Ureter (tissue), 1 donor: ENCODE data around the gene GTPBP8. TPM values are rescaled to one million over a fixed set of nuclear protein-coding genes. Genes with fewer than 3 reads are reported as not detected.
A peak's percentile ranks its signal among the peaks of the same experiment; 100 is the strongest.

Experiments
- DNase-seq: peaks from one replicate; pipeline ENCODE4 v3.0.0-alpha.2; 2020; ENCODE audit warnings: low spot score
- total RNA-seq: library from RNA; stranded (reverse); gene quantifications from one replicate; pipeline ENCODE4 v1.2.4, GENCODE V29; 2023
- donor health status: DM: yes; HTN: yes; CAD: no.

The GTPBP8 gene
- 12.4 TPM for total RNA-seq

DNA sequence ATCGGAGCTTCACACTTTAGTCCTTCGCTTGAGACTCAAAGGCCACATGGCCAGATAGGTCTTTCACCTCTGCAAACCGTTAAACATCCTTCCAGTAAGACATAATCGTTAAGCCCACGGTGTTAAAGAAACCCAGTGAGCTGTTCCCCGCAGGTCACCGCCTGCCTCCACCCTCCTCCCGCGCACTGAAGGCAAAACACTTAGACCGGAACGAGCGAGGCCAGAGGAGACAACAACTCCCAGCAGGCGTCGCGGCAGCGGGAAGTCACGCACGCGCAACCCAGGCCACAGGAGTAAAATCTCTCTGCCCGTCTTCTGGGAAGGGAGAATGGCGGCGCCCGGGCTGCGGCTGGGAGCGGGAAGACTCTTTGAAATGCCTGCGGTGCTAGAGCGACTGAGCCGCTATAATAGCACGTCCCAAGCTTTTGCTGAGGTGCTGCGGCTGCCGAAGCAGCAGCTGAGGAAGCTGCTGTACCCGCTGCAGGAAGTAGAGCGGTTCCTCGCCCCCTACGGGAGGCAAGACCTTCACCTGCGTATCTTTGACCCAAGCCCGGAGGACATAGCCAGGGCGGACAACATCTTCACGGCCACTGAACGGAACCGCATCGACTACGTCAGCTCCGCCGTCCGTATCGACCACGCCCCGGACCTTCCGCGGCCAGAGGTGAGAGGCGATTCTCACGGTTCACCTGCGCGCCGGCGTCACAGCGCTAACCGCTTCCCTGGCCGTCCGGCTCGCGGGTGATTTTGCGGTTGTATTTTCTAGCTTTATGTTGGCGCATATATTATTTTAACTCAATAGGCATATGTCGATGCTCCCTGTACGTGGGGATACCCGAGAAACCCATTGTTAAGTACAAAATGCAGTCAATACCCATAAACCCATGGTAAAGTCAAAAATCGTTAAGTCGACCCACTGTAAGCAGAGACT is at the start of gene GTPBP8:
Gene GTPBP8, plus strand, starts transcription at position 313 of the 931 bp plus-strand sequence. Its CDS starts 16 bp downstream, at position 329.
- DNase-seq = peak; percentile 93

GRCh38 chr3:112948346-112948838 is 42.4 kb upstream of the GTPBP8 start:
- DNase-seq = no peak

DNA sequence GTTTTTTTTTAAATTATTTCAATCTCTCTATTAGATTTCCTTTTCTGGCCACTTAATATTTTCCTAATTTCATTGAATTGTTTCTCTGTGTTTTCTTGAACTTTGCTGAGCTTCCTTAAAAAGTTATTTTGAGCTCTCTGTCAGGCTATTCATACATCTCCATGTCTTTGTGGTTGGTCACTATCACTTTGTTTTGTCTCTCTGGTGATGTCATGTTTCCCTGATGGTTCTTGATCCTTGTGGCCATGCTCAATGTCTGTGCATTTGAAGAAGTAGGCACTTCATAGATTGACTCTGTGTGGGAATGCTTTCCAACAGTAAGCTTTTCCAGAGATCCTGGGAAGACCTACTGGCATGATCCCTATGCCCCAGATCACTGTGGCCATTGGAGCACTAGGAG is 34.4 kb upstream of the GTPBP8 start:
- no peak for DNase-seq

DNA sequence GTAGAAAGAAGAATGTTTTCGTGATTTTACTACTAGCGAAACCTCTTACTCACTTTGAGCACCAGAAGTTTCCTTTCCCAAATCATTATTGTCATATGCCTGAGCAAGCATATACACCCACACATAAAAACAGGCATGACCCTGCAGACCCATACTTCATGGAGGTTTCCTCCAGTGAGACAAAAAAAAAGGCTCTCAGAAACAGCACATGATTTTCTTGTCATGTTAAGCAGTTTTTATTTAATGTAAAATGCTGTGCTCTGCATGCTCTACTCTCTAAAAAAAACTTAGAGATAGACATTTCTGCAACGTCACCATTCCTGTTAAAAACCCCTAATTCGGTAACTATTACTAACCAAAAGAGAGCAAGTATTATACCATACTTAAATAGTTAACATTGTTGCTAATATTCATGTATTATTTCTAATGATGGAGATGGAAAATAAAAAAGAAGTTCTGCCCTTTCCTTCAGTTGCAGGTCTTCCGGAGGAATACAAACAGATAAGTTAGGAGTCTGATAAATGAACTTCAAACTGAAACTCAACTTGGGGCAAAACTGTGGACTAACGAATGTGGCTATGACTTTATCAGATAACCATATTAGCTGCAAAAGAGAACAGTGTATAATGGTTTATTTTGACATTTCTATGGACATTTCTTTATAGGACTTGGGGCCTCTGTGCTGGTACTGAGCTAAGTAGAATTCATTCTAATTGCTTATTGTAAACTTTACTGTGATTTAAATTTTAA is 31.8 kb upstream of the GTPBP8 start:
- no peak for DNase-seq

- DNase-seq = no peak
These were observed 27.1 kb upstream of the GTPBP8 start for GRCh38 chr3:112963683-112964082.

DNA sequence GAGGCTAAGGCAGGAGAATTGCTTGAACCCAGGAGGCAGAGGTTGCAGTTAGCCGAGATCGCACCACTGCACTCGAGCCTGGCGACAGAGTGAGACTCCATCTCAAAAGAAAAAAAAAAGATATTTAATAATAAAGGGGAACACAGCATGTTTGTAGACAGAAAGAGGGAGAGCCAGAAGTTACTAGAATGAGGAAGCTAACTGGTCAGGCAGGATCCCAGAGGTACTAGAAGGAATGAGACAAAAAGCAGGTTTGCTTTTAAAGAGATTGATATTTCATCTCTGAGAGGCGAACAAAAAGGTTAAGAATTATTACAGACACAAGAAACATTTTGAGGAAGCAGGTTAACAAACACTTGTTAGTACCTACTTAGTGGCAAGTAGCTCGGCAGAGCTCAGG is 25.1 kb upstream of the GTPBP8 start:
- no peak for DNase-seq

- no peak for DNase-seq
These were observed 24.2 kb upstream of the GTPBP8 start for GRCh38 chr3:112966633-112967032.

DNA sequence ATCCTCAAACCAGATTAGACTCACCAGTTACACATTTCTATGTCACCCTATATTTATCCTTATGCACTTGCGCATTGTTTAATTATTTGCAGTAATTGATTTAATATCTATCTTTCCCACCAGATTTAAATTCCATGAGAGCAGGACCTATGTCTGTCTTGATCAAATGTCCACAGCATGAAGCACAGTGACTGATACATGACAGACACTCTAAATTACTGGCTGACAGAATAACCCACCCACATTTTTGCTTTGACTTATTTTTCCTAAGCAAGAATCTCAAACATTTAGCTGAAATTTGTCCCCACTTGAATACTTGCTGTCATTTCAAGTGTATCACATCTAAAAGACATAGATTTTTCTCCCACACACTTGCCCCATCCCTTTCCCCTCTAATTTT is 23.4 kb upstream of the GTPBP8 start:
- no peak for DNase-seq

DNA sequence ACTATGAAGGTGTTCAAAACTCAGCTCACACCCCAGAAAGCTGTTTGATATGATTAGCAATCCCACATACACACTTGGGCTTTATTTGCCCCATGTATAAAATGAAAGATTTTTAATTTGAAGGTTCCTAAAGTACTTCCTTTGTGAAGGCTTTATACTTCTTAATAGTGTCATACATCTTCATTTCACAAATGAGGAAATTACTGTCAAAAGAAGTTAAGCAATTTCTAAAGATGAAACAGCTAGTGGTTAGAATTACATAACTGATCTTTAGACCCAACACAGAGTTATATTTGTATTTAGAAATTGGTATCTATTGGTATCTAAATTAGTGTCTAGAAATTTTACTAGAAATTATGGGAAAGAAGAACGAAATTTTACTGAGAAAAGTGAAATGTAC is 23.0 kb upstream of the GTPBP8 start:
- no peak for DNase-seq

GRCh38 chr3:112972158-112972557 is 18.6 kb upstream of the GTPBP8 start:
- DNase-seq = no peak

DNA sequence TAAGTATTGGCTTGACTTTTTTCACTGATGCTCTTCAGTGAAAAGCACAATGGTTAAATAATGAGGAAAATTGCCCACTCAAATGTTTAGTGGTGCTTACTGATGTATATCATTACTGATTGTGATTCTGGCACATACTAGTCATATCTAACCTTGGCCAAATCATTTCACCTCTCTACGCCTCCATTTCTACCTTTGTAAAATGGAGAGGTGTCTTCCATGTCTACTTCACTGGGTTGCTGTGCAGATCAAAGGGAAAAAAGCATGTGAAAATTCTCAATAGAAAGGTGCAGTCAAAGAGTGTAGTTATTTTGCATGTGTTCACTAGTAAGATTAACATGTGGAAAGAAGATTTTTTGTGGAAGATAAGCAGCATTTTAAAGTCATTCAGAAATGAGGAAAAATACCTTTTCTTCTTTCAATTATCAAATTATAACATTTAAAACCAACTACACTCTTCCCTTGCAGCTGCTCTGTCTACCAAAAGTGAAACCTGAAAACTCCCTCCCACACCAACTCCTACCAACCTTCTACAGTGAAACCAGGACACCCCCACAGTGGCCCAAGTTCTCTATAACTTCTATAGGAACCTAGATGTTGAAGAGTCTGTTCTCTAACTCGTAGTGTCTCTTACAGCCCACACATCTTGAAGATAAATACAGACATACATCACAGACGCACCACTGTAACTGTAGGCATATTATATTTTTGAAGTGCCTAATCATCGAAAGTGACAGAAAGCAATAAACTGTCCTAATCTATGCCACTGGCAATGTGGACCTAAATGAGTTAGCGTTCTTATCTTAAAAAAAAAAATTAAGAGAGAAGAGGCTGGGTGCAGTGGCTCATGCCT is 17.2 kb upstream of the GTPBP8 start:
- no peak for DNase-seq

- DNase-seq = no peak
These were observed 16.6 kb upstream of the GTPBP8 start for GRCh38 chr3:112974178-112974517.

GRCh38 chr3:112974894-112975293 is 15.9 kb upstream of the GTPBP8 start, which contains the start of gene CD200R1:
TSS of gene CD200R1 (minus strand) at chr3:112975103. CDS start at chr3:112974857, 246 bp downstream.
- DNase-seq = no peak

DNA sequence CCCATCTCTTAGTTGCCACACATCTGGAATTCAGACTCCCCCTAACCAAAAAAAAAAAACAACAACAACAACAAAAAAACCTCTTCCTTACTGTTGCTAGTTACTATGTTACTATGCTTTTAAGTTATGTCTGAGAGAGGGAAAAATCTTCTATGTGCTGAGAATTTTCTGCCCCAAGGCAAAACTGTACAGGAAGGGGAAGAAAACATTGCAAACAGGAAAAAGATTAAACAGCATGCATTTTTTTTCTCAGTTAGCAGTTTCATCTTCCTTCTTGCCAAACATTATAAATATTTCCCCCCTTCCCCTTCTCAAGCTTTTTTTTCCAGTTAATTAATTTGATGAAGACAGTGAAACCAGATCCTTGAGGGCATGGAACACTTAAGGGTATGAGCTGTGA is 14.8 kb upstream of the GTPBP8 start:
- DNase-seq = no peak

- DNase-seq = no peak
These were observed 13.8 kb upstream of the GTPBP8 start for GRCh38 chr3:112976953-112977352.

GRCh38 chr3:112979244-112979832 is 11.4 kb upstream of the GTPBP8 start:
- DNase-seq = no peak

GRCh38 chr3:112980080-112980479 is 10.7 kb upstream of the GTPBP8 start:
- DNase-seq = no peak

- DNase-seq = no peak
These were observed 8.1 kb upstream of the GTPBP8 start for GRCh38 chr3:112982710-112983109.

GRCh38 chr3:112984485-112984884 is 6.3 kb upstream of the GTPBP8 start:
- no peak for DNase-seq

GRCh38 chr3:112987710-112988334 is 3.0 kb upstream of the GTPBP8 start:
- no peak for DNase-seq

- no peak for DNase-seq
These were observed 5.0 kb downstream of the GTPBP8 start for GRCh38 chr3:112995800-112996199.
